ENCODE measurements around the gene CSF3R.

- TF ChIP-seq, protein P1, sequence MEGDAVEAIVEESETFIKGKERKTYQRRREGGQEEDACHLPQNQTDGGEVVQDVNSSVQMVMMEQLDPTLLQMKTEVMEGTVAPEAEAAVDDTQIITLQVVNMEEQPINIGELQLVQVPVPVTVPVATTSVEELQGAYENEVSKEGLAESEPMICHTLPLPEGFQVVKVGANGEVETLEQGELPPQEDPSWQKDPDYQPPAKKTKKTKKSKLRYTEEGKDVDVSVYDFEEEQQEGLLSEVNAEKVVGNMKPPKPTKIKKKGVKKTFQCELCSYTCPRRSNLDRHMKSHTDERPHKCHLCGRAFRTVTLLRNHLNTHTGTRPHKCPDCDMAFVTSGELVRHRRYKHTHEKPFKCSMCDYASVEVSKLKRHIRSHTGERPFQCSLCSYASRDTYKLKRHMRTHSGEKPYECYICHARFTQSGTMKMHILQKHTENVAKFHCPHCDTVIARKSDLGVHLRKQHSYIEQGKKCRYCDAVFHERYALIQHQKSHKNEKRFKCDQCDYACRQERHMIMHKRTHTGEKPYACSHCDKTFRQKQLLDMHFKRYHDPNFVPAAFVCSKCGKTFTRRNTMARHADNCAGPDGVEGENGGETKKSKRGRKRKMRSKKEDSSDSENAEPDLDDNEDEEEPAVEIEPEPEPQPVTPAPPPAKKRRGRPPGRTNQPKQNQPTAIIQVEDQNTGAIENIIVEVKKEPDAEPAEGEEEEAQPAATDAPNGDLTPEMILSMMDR (IDR thresholded peaks at IDR 0.05), result no peak
- no peak for TF ChIP-seq EZH2 (IDR thresholded peaks at IDR 0.05; ENCODE audit: borderline replicate concordance, insufficient read depth, low read depth, low read length, poor library complexity, severe bottlenecking)
Observed at GRCh38 chr1:36515315-36516138, 32.8 kb upstream of the CSF3R start.
